Naive thymus-derived CD4-positive, alpha-beta T cell (primary cell): ENCODE measurements around the gene MAP2K1. TPM values are rescaled to one million over a fixed set of nuclear protein-coding genes. Genes with fewer than 3 reads are reported as not detected.
"Not testable (repeated sequence)": the region's sequence is repeated elsewhere in the genome, so short reads cannot be mapped to it uniquely, and the experiment has no call there.

Experiments used
- ATAC-seq: fragments of 150-1000 bp; cut with Tn5 transposase; 2 replicates; pipeline ENCODE4 v1.10.0; 2021; ENCODE audit warnings: mild to moderate bottlenecking, moderate library complexity
- CTCF ChIA-PET: fragments of 350-600 bp; sonication (Branson Sonifier 250); formaldehyde crosslinking; loops from one replicate; lab custom pipeline; 2021; ENCODE audit warnings: antibody characterized with exemption; lab: Charles Lee
- POLR2A ChIA-PET: fragments of 350-600 bp; sonication (Branson Sonifier 250); formaldehyde crosslinking; loops from one replicate; lab custom pipeline; 2021; ENCODE audit warnings: antibody characterized with exemption, inconsistent platforms; lab: Charles Lee
- DNase-seq, 9 donors: peaks; one replicate each; pipeline versions ENCODE4 v3.0.0 to v3.0.0-alpha.2; 2020 to 2022; ENCODE audit warnings: mixed read lengths in 1 of 9
- H3K27ac ChIP-seq: one replicate; pipeline ENCODE4 v1.7.0; 2013; ENCODE audit warnings: mild to moderate bottlenecking, low read depth, low read length, moderate library complexity
- H3K27me3 ChIP-seq, 2 donors: one replicate each; pipeline ENCODE4 v1.7.0; 2013; ENCODE audit warnings: low read length in 2 of 2, mild to moderate bottlenecking in 2 of 2, moderate library complexity in 2 of 2; ENCODE audit not compliant: control insufficient read depth in 2 of 2, insufficient read depth in 2 of 2
- H3K36me3 ChIP-seq, 3 experiments: 1 replicate in 2 of 3; 2 replicates in 1 of 3; pipeline ENCODE4 v1.7.0; 2013; ENCODE audit warnings: low read length in 3 of 3, mild to moderate bottlenecking in 3 of 3, moderate library complexity in 1 of 3; ENCODE audit not compliant: insufficient read depth in 3 of 3, control insufficient read depth in 2 of 3
- H3K4me1 ChIP-seq, 2 donors: one replicate each; pipeline ENCODE4 v1.7.0; 2013; ENCODE audit warnings: low read length in 2 of 2, mild to moderate bottlenecking in 2 of 2, moderate library complexity in 1 of 2; ENCODE audit not compliant: control insufficient read depth in 2 of 2, insufficient read depth in 2 of 2
- H3K4me3 ChIP-seq: 2 replicates; pipeline ENCODE4 v1.7.0; 2013; ENCODE audit warnings: mild to moderate bottlenecking, low read length
- H3K9me3 ChIP-seq, 3 experiments: 1 replicate in 2 of 3; 2 replicates in 1 of 3; pipeline ENCODE4 v1.7.0; 2013; ENCODE audit warnings: low read length in 3 of 3; ENCODE audit not compliant: control insufficient read depth in 2 of 3
- H3K27ac Mint-ChIP-seq, 9 donors: one replicate each; pipeline ENCODE4 v1.8.0; 2020 to 2022; ENCODE audit warnings: mixed read lengths in 9 of 9, mild to moderate bottlenecking in 8 of 9, moderate library complexity in 5 of 9, inconsistent platforms in 2 of 9
- H3K27me3 Mint-ChIP-seq, 5 donors: one replicate each; pipeline ENCODE4 v1.8.0; 2021 to 2022; ENCODE audit warnings: mixed read lengths in 5 of 5, mild to moderate bottlenecking in 1 of 5
- H3K36me3 Mint-ChIP-seq, 5 donors: one replicate each; pipeline ENCODE4 v1.8.0; 2020 to 2022; ENCODE audit warnings: mixed read lengths in 5 of 5, mild to moderate bottlenecking in 3 of 5, inconsistent platforms in 1 of 5
- H3K4me1 Mint-ChIP-seq, 7 donors: one replicate each; pipeline ENCODE4 v1.8.0; 2020 to 2022; ENCODE audit warnings: mixed read lengths in 7 of 7, mild to moderate bottlenecking in 3 of 7, inconsistent platforms in 1 of 7
- H3K4me3 Mint-ChIP-seq, 10 donors: one replicate each; pipeline ENCODE4 v1.8.0; 2020 to 2022; ENCODE audit warnings: mild to moderate bottlenecking in 10 of 10, mixed read lengths in 10 of 10, moderate library complexity in 6 of 10, inconsistent platforms in 2 of 10
- H3K9me3 Mint-ChIP-seq, 11 donors: one replicate each; pipeline ENCODE4 v1.8.0; 2020 to 2022; ENCODE audit warnings: mixed read lengths in 11 of 11, mild to moderate bottlenecking in 4 of 11, inconsistent platforms in 1 of 11, moderate library complexity in 1 of 11
- intact Hi-C, 2 donors: fragments of 100-400 bp; cut with micrococcal nuclease; formaldehyde crosslinking; loops; one replicate each; pipeline ENCODE4 v1.15.1; 2023
- polyA plus RNA-seq, 2 donors: library from polyadenylated mRNA; unstranded; fragments of 300-500 nt; fragmentation: Illumina TruSeq; gene quantifications; one replicate each; pipeline ENCODE4 v1.2.3, GENCODE V29; 2021
- total RNA-seq, 6 experiments: library from RNA in 5 of 6; stranded (reverse) in 5 of 6; gene quantifications; 1 replicate in 5 of 6; 2 replicates in 1 of 6; pipeline ENCODE4 v1.2.3 and lab custom pipeline; 2021 to 2026

MAP2K1 gene
- total and polyA plus RNA-seq, 7 experiments from 2014 or later: 37.2 to 97.2 (median 46.9) TPM

DNA sequence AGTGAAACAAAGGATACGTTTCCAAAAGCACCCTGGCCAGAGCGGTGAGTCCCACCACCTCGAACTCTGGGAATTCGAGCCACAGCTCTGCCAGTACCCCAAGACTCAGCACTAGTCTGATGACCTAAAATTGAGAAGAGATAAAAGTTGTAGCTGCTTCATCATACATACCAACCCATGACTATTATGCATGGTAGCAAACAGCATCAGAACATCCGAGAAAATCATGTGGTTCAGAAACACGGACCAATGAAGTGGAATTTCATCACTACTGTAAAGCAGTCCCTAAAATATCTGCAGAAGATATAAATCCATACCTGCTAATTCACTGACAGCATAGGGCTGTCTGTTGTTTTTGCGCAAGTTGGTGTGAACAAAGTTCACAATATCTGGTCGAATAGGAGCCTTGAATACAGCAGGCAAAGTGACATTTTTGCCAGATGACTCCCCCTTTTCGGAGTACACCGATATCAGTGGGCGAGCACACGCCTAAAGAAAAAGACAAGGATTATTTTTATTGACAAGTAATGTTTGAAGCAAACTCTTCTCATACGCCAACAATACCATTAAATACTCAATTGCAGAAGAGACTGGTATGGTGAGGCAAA lies 116.4 kb downstream of the MAP2K1 start:
- H3K27me3 ChIP-seq, H3K9me3 ChIP-seq, H3K9me3 Mint-ChIP-seq, DNase-seq, CTCF ChIA-PET, H3K27me3 Mint-ChIP-seq, ATAC-seq: not testable (repeated sequence)
- H3K4me1 Mint-ChIP-seq: peaks cover 24 to 65% (median 42%) of the 10 kb centered on the region in 7 donors
- peaks cover 14 to 28% of the 10 kb centered on the region in 2 donors for H3K4me1 ChIP-seq
- peaks cover 8 to 35% (median 31%) of the 10 kb centered on the region in 5 donors for H3K36me3 Mint-ChIP-seq
- peak overlapping the region; percentile 93 for H3K27ac ChIP-seq
- peak overlapping the region; percentile 90 to 100 (median 100) for H3K4me3 Mint-ChIP-seq
- H3K4me3 ChIP-seq: peak overlapping the region; percentile 99
- peaks cover 12 to 59% (median 49%) of the 10 kb centered on the region in 3 experiments for H3K36me3 ChIP-seq
- POLR2A ChIA-PET: interaction anchor here (0.6 to 3.0 kb wide), 7 partner anchors 9 to 211 kb away, joined by 3 to 31 read pairs (median 7); partner anchors contain the start of gene MAP2K1
- peak overlapping the region in 7 of 9 donors; percentile 77 to 100 (median 97) for H3K27ac Mint-ChIP-seq
- intact Hi-C loops: loop anchor here in 1 of 2 donors (5.0 to 10.0 kb wide), 4 partner anchors 1208 to 1774 kb away; partner anchors contain the start of genes FEM1B, PIAS1, RNU5A-1 and SPG21

DNA sequence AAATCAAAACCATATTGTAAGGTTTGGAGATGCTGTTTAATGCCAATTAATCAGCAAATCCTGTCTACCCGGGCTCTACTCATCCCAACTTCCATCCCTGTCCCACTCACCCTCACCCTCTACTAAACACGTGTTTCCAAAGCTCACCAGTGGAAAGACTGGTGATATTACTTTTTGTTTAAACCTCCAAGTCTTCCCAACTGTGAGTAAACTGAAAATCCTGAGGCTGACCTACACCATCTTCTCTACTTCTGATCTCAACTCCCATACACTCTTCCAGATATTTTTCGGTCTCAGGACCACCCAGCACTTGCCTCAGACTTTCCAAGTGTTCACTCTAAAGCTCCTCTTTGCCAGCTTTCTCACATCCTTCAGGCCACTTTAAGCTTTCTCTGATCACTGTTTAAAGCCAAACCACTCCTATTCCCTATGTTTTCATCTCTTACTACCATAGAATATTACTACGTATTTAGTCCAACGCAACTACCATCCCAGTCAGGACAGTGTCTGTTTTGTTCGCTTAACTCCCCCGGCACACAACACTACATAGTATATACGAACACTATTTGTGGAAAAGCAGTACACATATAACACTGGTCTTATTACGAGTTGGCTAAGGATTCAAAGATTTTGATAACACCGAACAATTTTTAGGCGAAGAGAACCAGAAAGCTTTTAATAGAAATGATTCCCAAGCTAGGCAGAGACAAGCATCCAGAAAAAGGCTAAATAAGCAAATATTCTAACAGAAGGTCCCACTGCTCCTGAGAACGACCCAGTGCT lies 117.3 kb downstream of the MAP2K1 start:
- Mint-ChIP-seq H3K27ac (peak overlapping the region; percentile 92 to 100 (median 99)), H3K4me3 (peak overlapping the region; percentile 90 to 100 (median 100)), H3K36me3 (peaks cover 8 to 32% (median 29%) of the 10 kb centered on the region in 5 donors), H3K27me3 (no peaks in the 10 kb centered on the region), H3K9me3 (no peaks in the 10 kb centered on the region), H3K4me1 (peaks cover 21 to 59% (median 41%) of the 10 kb centered on the region in 7 donors)
- H3K4me1 ChIP-seq: peaks cover 13 to 22% of the 10 kb centered on the region in 2 donors
- H3K36me3 ChIP-seq: peaks cover 6 to 51% (median 41%) of the 10 kb centered on the region in 3 experiments
- DNase-seq (no peak), ATAC-seq (no peak)
- H3K4me3 ChIP-seq: peak overlapping the region; percentile 99
- POLR2A ChIA-PET: interaction anchor here (0.6 to 3.0 kb wide), 10 partner anchors 10 to 212 kb away, joined by 3 to 31 read pairs (median 6); partner anchors contain the start of gene MAP2K1
- no peaks in the 10 kb centered on the region for H3K27me3 ChIP-seq
- H3K27ac ChIP-seq: peak overlapping the region; percentile 93
- no peaks in the 10 kb centered on the region for H3K9me3 ChIP-seq
- CTCF ChIA-PET: interaction anchor here (0.7 to 1.0 kb wide), 3 partner anchors 64 to 253 kb away, joined by 3 read pairs; no protein-coding TSS in a partner anchor
- intact Hi-C loops: loop anchor here (1.0 to 10.0 kb wide), 8 partner anchors 117 to 1773 kb away; partner anchors contain the start of genes DIS3L (in 1 of the 2), FEM1B (in 1 of the 2), MAP2K1 (in 1 of the 2) and PIAS1 (in 1 of the 2)

DNA sequence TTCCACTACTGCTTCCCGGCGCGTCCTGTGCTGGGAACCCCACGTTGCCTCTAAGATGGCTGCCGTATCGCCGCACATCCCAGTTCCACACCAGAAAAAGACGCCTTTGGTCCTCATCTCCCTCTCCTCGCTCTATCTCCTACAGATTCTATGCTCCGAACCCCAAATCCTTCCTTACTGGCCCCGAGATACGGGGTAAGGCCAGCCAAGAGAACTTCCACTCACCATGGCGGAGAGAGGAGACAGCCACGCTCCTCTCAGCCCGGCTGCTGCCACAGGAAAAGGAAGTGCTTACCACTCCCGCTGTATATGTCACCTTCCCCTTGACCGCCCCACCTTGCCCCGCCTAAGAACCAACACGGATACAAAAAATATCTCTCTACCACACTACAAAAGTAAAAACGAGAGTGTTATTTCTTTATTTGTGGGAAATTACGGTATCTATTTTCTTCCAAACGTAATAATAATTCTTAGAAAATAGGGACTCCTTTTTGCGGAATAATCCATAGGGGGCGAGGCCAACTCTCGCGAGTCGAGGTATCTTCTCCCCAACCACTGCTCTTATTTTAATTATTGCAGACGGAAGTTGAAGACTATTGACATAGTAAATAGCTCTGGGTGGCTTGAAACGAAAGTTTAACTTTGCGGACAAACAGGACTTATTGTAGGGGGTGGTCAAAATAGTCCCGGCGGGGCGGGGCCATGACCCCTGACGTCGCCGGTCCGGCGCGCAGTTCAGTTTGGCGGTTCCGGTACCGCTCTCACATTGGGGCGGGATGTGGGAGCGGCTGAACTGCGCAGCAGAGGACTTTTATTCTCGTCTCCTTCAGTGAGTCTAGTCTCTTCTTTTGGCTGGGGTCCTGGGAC lies 118.1 kb downstream of the MAP2K1 start, which contains the start of the genes RPL4 and ZWILCH:
Gene RPL4, minus strand, starts transcription at position 293 of the 867 bp plus-strand sequence. Its CDS starts 65 bp downstream, at position 228.
Gene ZWILCH, plus strand, starts transcription at position 764 of the 867 bp plus-strand sequence. Its CDS starts 13 bp downstream, at position 777.
- intact Hi-C loops: loop anchor here (1.0 to 10.0 kb wide), 11 partner anchors 7 to 1773 kb away; partner anchors contain the start of genes SNAPC5 (in 2 of the 2), TIPIN (in 2 of the 2), DIS3L (in 1 of the 2) and FEM1B (in 1 of the 2)
- ChIA-PET POLR2A (interaction anchor here (0.6 to 3.0 kb wide), 16 partner anchors 10 to 742 kb away, joined by 3 to 31 read pairs (median 4); partner anchors contain the start of gene MAP2K1), CTCF (interaction anchor here (0.7 to 1.3 kb wide), 4 partner anchors 53 to 254 kb away, joined by 3 to 5 read pairs (median 4); no protein-coding TSS in a partner anchor)
- ATAC-seq: peak; percentile 93
- H3K4me1 ChIP-seq: peaks cover 13 to 22% of the 10 kb centered on the region in 2 donors
- Mint-ChIP-seq H3K27ac (peak within 1 kb of the TSS; percentile 92 to 100 (median 99)), H3K4me1 (peaks cover 21 to 57% (median 41%) of the 10 kb centered on the region in 7 donors), H3K27me3 (no peaks in the 10 kb centered on the region), H3K9me3 (no peaks in the 10 kb centered on the region), H3K36me3 (peaks cover 8 to 28% (median 24%) of the 10 kb centered on the region in 5 donors), H3K4me3 (peak within 1 kb of the TSS; percentile 90 to 100 (median 100))
- peak; percentile 65 to 88 (median 83) for DNase-seq
- H3K27me3 ChIP-seq: no peaks in the 10 kb centered on the region
- H3K9me3 ChIP-seq: no peaks in the 10 kb centered on the region
- H3K36me3 ChIP-seq: peaks cover 2 to 42% (median 33%) of the 10 kb centered on the region in 3 experiments
- H3K4me3 ChIP-seq: peak within 1 kb of the TSS; percentile 99
- H3K27ac ChIP-seq: peak within 1 kb of the TSS; percentile 93

DNA sequence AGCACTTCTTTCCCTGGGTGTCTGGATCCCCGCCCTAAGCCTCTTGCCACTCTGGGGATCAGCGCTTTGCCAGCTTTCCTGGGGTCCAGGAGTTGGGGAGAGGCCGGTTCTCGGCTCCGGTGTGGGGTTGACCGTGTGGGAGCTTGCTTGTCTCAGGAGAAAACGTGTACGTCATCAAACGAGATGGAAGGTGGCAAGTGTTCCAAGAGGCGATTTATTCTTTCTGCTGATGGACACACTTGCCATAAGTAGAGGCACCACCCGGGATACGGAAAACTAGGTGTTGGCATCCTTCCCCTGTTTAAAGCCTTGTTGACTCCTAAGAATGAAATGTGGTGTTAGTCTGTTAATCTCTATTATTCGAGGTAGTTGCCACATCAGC lies 118.7 kb downstream of the MAP2K1 start:
- no peaks in the 10 kb centered on the region for H3K27me3 Mint-ChIP-seq
- peaks cover 3 to 22% (median 18%) of the 10 kb centered on the region in 5 donors for H3K36me3 Mint-ChIP-seq
- peak overlapping the region; percentile 93 for H3K27ac ChIP-seq
- ATAC-seq (peak; percentile 14), DNase-seq (no peak)
- peaks cover 19 to 52% (median 41%) of the 10 kb centered on the region in 7 donors for H3K4me1 Mint-ChIP-seq
- H3K27ac Mint-ChIP-seq: peak overlapping the region; percentile 92 to 100 (median 99)
- ChIA-PET POLR2A (interaction anchor here (0.5 to 3.0 kb wide), 11 partner anchors 11 to 727 kb away, joined by 3 to 31 read pairs (median 4); partner anchors contain the start of gene MAP2K1), CTCF (interaction anchor here (0.7 to 1.3 kb wide), 2 partner anchors 52 to 113 kb away, joined by 4 to 5 read pairs; no protein-coding TSS in a partner anchor)
- H3K4me1 ChIP-seq: peaks cover 13 to 22% of the 10 kb centered on the region in 2 donors
- H3K4me3 Mint-ChIP-seq: peak overlapping the region; percentile 90 to 100 (median 100)
- intact Hi-C loops: loop anchor here (1.0 to 10.0 kb wide), 10 partner anchors 8 to 1549 kb away; partner anchors contain the start of genes SNAPC5 (in 2 of the 2), DIS3L (in 1 of the 2), MAP2K1 (in 1 of the 2) and PIAS1 (in 1 of the 2)
- H3K9me3 ChIP-seq: no peaks in the 10 kb centered on the region
- peaks cover 2 to 36% (median 26%) of the 10 kb centered on the region in 3 experiments for H3K36me3 ChIP-seq
- peak overlapping the region; percentile 99 for H3K4me3 ChIP-seq
- H3K27me3 ChIP-seq: no peaks in the 10 kb centered on the region
- H3K9me3 Mint-ChIP-seq: no peaks in the 10 kb centered on the region

DNA sequence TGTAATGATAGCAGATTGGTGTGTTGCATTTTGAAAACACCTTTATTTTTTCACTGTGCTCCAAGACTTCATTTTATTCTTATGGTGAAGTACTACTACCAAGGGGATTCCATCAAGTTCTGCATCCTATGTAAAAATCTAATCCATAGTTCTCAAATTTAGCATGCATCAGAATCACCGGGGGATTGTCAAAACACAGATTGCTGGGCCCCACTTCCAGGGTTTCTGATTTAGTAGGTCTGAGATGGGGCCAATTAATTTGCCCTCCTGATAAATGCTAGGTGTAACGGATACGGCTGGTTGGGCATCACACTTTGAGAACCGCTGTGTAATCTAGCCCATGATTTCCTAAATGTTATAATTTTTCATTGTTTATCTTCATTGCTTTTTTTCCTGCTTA lies 119.1 kb downstream of the MAP2K1 start:
- Histone ChIP-seq H3K36me3 (peaks cover 2 to 32% (median 22%) of the 10 kb centered on the region in 3 experiments), H3K27me3 (no peaks in the 10 kb centered on the region), H3K4me3 (peak overlapping the region; percentile 99), H3K27ac (peak overlapping the region; percentile 93), H3K4me1 (peaks cover 13 to 22% of the 10 kb centered on the region in 2 donors), H3K9me3 (no peaks in the 10 kb centered on the region)
- Mint-ChIP-seq H3K27me3 (no peaks in the 10 kb centered on the region), H3K36me3 (peaks cover 3 to 20% (median 17%) of the 10 kb centered on the region in 5 donors), H3K4me1 (peaks cover 19 to 51% (median 41%) of the 10 kb centered on the region in 7 donors), H3K9me3 (no peaks in the 10 kb centered on the region), H3K4me3 (peak overlapping the region; percentile 90 to 100 (median 100)), H3K27ac (peak overlapping the region; percentile 92 to 100 (median 99))
- ChIA-PET CTCF (interaction anchor here (1.3 kb wide), 1 partner anchor 113 kb away, joined by 4 read pairs; no protein-coding TSS in a partner anchor), POLR2A (interaction anchor here (0.5 to 3.0 kb wide), 7 partner anchors 11 to 727 kb away, joined by 3 to 31 read pairs (median 3); partner anchors contain the start of gene MAP2K1)
- DNase-seq (no peak), ATAC-seq (no peak)
- intact Hi-C loops: loop anchor here (1.0 to 10.0 kb wide), 10 partner anchors 9 to 1549 kb away; partner anchors contain the start of genes SNAPC5 (in 2 of the 2), DIS3L (in 1 of the 2), MAP2K1 (in 1 of the 2) and PIAS1 (in 1 of the 2)
